Naive thymus-derived CD4-positive, alpha-beta T cell (primary cell): ENCODE data around the gene MGRN1. TPM values are rescaled to one million over a fixed set of nuclear protein-coding genes. Genes with fewer than 3 reads are reported as not detected.

Source experiments
- ATAC-seq: fragments of 150-1000 bp; cut with Tn5 transposase; 2 replicates; pipeline ENCODE4 v1.10.0; 2021; ENCODE audit warnings: mild to moderate bottlenecking, moderate library complexity
- CTCF ChIA-PET: fragments of 350-600 bp; sonication (Branson Sonifier 250); formaldehyde crosslinking; loops from one replicate; lab custom pipeline; 2021; ENCODE audit warnings: antibody characterized with exemption; lab: Charles Lee
- POLR2A ChIA-PET: fragments of 350-600 bp; sonication (Branson Sonifier 250); formaldehyde crosslinking; loops from one replicate; lab custom pipeline; 2021; ENCODE audit warnings: antibody characterized with exemption, inconsistent platforms; lab: Charles Lee
- DNase-seq, 9 donors: peaks; one replicate each; pipeline versions ENCODE4 v3.0.0 to v3.0.0-alpha.2; 2020 to 2022; ENCODE audit warnings: mixed read lengths in 1 of 9
- H3K27ac ChIP-seq: one replicate; pipeline ENCODE4 v1.7.0; 2013; ENCODE audit warnings: mild to moderate bottlenecking, low read depth, low read length, moderate library complexity
- H3K27me3 ChIP-seq, 2 donors: one replicate each; pipeline ENCODE4 v1.7.0; 2013; ENCODE audit warnings: low read length in 2 of 2, mild to moderate bottlenecking in 2 of 2, moderate library complexity in 2 of 2; ENCODE audit not compliant: control insufficient read depth in 2 of 2, insufficient read depth in 2 of 2
- H3K36me3 ChIP-seq, 3 experiments: 1 replicate in 2 of 3; 2 replicates in 1 of 3; pipeline ENCODE4 v1.7.0; 2013; ENCODE audit warnings: low read length in 3 of 3, mild to moderate bottlenecking in 3 of 3, moderate library complexity in 1 of 3; ENCODE audit not compliant: insufficient read depth in 3 of 3, control insufficient read depth in 2 of 3
- H3K4me1 ChIP-seq, 2 donors: one replicate each; pipeline ENCODE4 v1.7.0; 2013; ENCODE audit warnings: low read length in 2 of 2, mild to moderate bottlenecking in 2 of 2, moderate library complexity in 1 of 2; ENCODE audit not compliant: control insufficient read depth in 2 of 2, insufficient read depth in 2 of 2
- H3K4me3 ChIP-seq: 2 replicates; pipeline ENCODE4 v1.7.0; 2013; ENCODE audit warnings: mild to moderate bottlenecking, low read length
- H3K9me3 ChIP-seq, 3 experiments: 1 replicate in 2 of 3; 2 replicates in 1 of 3; pipeline ENCODE4 v1.7.0; 2013; ENCODE audit warnings: low read length in 3 of 3; ENCODE audit not compliant: control insufficient read depth in 2 of 3
- H3K27ac Mint-ChIP-seq, 9 donors: one replicate each; pipeline ENCODE4 v1.8.0; 2020 to 2022; ENCODE audit warnings: mixed read lengths in 9 of 9, mild to moderate bottlenecking in 8 of 9, moderate library complexity in 5 of 9, inconsistent platforms in 2 of 9
- H3K27me3 Mint-ChIP-seq, 5 donors: one replicate each; pipeline ENCODE4 v1.8.0; 2021 to 2022; ENCODE audit warnings: mixed read lengths in 5 of 5, mild to moderate bottlenecking in 1 of 5
- H3K36me3 Mint-ChIP-seq, 5 donors: one replicate each; pipeline ENCODE4 v1.8.0; 2020 to 2022; ENCODE audit warnings: mixed read lengths in 5 of 5, mild to moderate bottlenecking in 3 of 5, inconsistent platforms in 1 of 5
- H3K4me1 Mint-ChIP-seq, 7 donors: one replicate each; pipeline ENCODE4 v1.8.0; 2020 to 2022; ENCODE audit warnings: mixed read lengths in 7 of 7, mild to moderate bottlenecking in 3 of 7, inconsistent platforms in 1 of 7
- H3K4me3 Mint-ChIP-seq, 10 donors: one replicate each; pipeline ENCODE4 v1.8.0; 2020 to 2022; ENCODE audit warnings: mild to moderate bottlenecking in 10 of 10, mixed read lengths in 10 of 10, moderate library complexity in 6 of 10, inconsistent platforms in 2 of 10
- H3K9me3 Mint-ChIP-seq, 11 donors: one replicate each; pipeline ENCODE4 v1.8.0; 2020 to 2022; ENCODE audit warnings: mixed read lengths in 11 of 11, mild to moderate bottlenecking in 4 of 11, inconsistent platforms in 1 of 11, moderate library complexity in 1 of 11
- intact Hi-C, 2 donors: fragments of 100-400 bp; cut with micrococcal nuclease; formaldehyde crosslinking; loops; one replicate each; pipeline ENCODE4 v1.15.1; 2023
- polyA plus RNA-seq, 2 donors: library from polyadenylated mRNA; unstranded; fragments of 300-500 nt; fragmentation: Illumina TruSeq; gene quantifications; one replicate each; pipeline ENCODE4 v1.2.3, GENCODE V29; 2021
- total RNA-seq, 6 experiments: library from RNA in 5 of 6; stranded (reverse) in 5 of 6; gene quantifications; 1 replicate in 5 of 6; 2 replicates in 1 of 6; pipeline ENCODE4 v1.2.3 and lab custom pipeline; 2021 to 2026

The MGRN1 gene
- total and polyA plus RNA-seq, 7 experiments from 2014 or later, result 4.9 to 103 (median 71.1) TPM

- H3K4me1 ChIP-seq, result peaks cover 6 to 9% of the 10 kb centered on the region in 2 donors
- peak overlapping the region; percentile 98 for H3K4me3 ChIP-seq
- H3K27me3 Mint-ChIP-seq, result peaks cover 0 to 3% (median 0%) of the 10 kb centered on the region in 5 donors
- H3K36me3 ChIP-seq, result peaks cover 0 to 26% (median 4%) of the 10 kb centered on the region in 3 experiments
- ChIA-PET CTCF (no interaction called here), POLR2A (interaction anchor here (2.3 to 2.9 kb wide), 4 partner anchors 34 to 117 kb away, joined by 16 to 41 read pairs (median 20); partner anchors contain the start of genes GLYR1, NUDT16L1, UBN1 and ZNF500)
- H3K9me3 ChIP-seq, result no peaks in the 10 kb centered on the region
- peak overlapping the region in 7 of 9 donors; percentile 29 to 90 (median 54) for H3K27ac Mint-ChIP-seq
- intact Hi-C loops, result loop anchor here (5.0 to 10.0 kb wide), 3 partner anchors 71 to 458 kb away; partner anchors contain the start of genes PAM16 (in 1 of the 2) and TFAP4 (in 1 of the 2)
- no peaks in the 10 kb centered on the region for H3K9me3 Mint-ChIP-seq
- H3K27me3 ChIP-seq, result no peaks in the 10 kb centered on the region
- H3K4me1 Mint-ChIP-seq, result peaks cover 13 to 32% (median 20%) of the 10 kb centered on the region in 7 donors
- DNase-seq (no peak), ATAC-seq (no peak)
- H3K4me3 Mint-ChIP-seq, result peak overlapping the region; percentile 84 to 96 (median 91)
- H3K36me3 Mint-ChIP-seq, result peaks cover 0 to 15% (median 3%) of the 10 kb centered on the region in 5 donors
- peak overlapping the region; percentile 79 for H3K27ac ChIP-seq
These were observed 108.7 kb downstream of the MGRN1 start for GRCh38 chr16:4733211-4733742.

GRCh38 chr16:4733747-4734062, 109.1 kb downstream of the MGRN1 start:
- intact Hi-C loops, result loop anchor here (1.0 to 10.0 kb wide), 13 partner anchors 34 to 459 kb away; partner anchors contain the start of genes GLYR1 (in 2 of the 2), NUDT16L1 (in 2 of the 2), ROGDI (in 2 of the 2) and UBN1 (in 2 of the 2)

GRCh38 chr16:4734063-4734729, 109.6 kb downstream of the MGRN1 start, which contains the start of the genes ANKS3 and DNAAF8:
Gene ANKS3 (minus strand): TSS chr16:4734271. CDS start chr16:4730149, 4,122 bp downstream.
Gene DNAAF8 (plus strand): TSS chr16:4734537. CDS start chr16:4736515, 1,978 bp downstream.
- Histone ChIP-seq H3K27me3 (no peaks in the 10 kb centered on the region), H3K27ac (peak within 1 kb of the TSS; percentile 79), H3K9me3 (no peaks in the 10 kb centered on the region), H3K36me3 (peaks cover 0 to 17% (median 0%) of the 10 kb centered on the region in 3 experiments), H3K4me3 (peak within 1 kb of the TSS; percentile 98), H3K4me1 (peaks cover 6 to 9% of the 10 kb centered on the region in 2 donors)
- Mint-ChIP-seq H3K27me3 (peaks cover 0 to 3% (median 0%) of the 10 kb centered on the region in 5 donors), H3K4me1 (peaks cover 9 to 32% (median 20%) of the 10 kb centered on the region in 7 donors), H3K27ac (peak within 1 kb of the TSS; percentile 73 to 92 (median 90)), H3K36me3 (peaks cover 0 to 9% (median 3%) of the 10 kb centered on the region in 5 donors), H3K9me3 (no peaks in the 10 kb centered on the region), H3K4me3 (peak within 1 kb of the TSS; percentile 84 to 96 (median 92))
- CTCF ChIA-PET, result interaction anchor here (0.5 to 1.7 kb wide), 9 partner anchors 33 to 1314 kb away, joined by 3 to 8 read pairs (median 4); partner anchors contain the start of genes MGRN1, ROGDI and ZNF500
- intact Hi-C loops, result loop anchor here (1.0 to 10.0 kb wide), 13 partner anchors 33 to 459 kb away; partner anchors contain the start of genes GLYR1 (in 2 of the 2), NUDT16L1 (in 2 of the 2), ROGDI (in 2 of the 2) and UBN1 (in 2 of the 2)
- DNase-seq (peak; percentile 72 to 90 (median 79)), ATAC-seq (peak; percentile 86)
- POLR2A ChIA-PET, result interaction anchor here (0.6 to 2.9 kb wide), 22 partner anchors 10 to 319 kb away, joined by 3 to 41 read pairs (median 4); partner anchors contain the start of genes CORO7, GLYR1, MGRN1 and NAGPA

More at GRCh38 chr16:4733747-4734062, 109.1 kb downstream of the MGRN1 start:
- H3K36me3 Mint-ChIP-seq, result peaks cover 0 to 13% (median 3%) of the 10 kb centered on the region in 5 donors
- no peaks in the 10 kb centered on the region for H3K9me3 Mint-ChIP-seq
- peaks cover 10 to 32% (median 20%) of the 10 kb centered on the region in 7 donors for H3K4me1 Mint-ChIP-seq
- H3K27me3 ChIP-seq, result no peaks in the 10 kb centered on the region
- POLR2A ChIA-PET, result interaction anchor here (0.6 to 2.9 kb wide), 14 partner anchors 16 to 318 kb away, joined by 3 to 41 read pairs (median 6); partner anchors contain the start of genes CORO7, GLYR1, NUDT16L1 and ROGDI
- peaks cover 0 to 3% (median 0%) of the 10 kb centered on the region in 5 donors for H3K27me3 Mint-ChIP-seq
- CTCF ChIA-PET, result interaction anchor here (0.5 to 1.7 kb wide), 7 partner anchors 33 to 429 kb away, joined by 3 to 8 read pairs (median 4); partner anchors contain the start of genes MGRN1, ROGDI and ZNF500
- H3K4me1 ChIP-seq, result peaks cover 6 to 9% of the 10 kb centered on the region in 2 donors
- peak; percentile 1 for ATAC-seq
- peak overlapping the region; percentile 84 to 96 (median 91) for H3K4me3 Mint-ChIP-seq
- H3K36me3 ChIP-seq, result peaks cover 0 to 22% (median 2%) of the 10 kb centered on the region in 3 experiments
- H3K27ac ChIP-seq, result peak overlapping the region; percentile 79
- peak overlapping the region in 5 of 9 donors; percentile 49 to 90 (median 76) for H3K27ac Mint-ChIP-seq
- H3K9me3 ChIP-seq, result no peaks in the 10 kb centered on the region
- peak overlapping the region; percentile 98 for H3K4me3 ChIP-seq
- DNase-seq, result peak in 1 of 9 donors; percentile 18

GRCh38 chr16:4734730-4735535, 110.3 kb downstream of the MGRN1 start:
- H3K27ac ChIP-seq, result peak overlapping the region; percentile 79
- H3K4me1 Mint-ChIP-seq, result peaks cover 9 to 32% (median 20%) of the 10 kb centered on the region in 7 donors
- H3K36me3 ChIP-seq, result peaks cover 0 to 10% (median 0%) of the 10 kb centered on the region in 3 experiments
- POLR2A ChIA-PET, result interaction anchor here (0.7 to 2.9 kb wide), 22 partner anchors 9 to 319 kb away, joined by 3 to 41 read pairs (median 4); partner anchors contain the start of genes CORO7, GLYR1, MGRN1 and NAGPA
- H3K4me3 ChIP-seq, result peak overlapping the region; percentile 98
- DNase-seq (peak; percentile 86 to 95 (median 92)), ATAC-seq (peak; percentile 86)
- no peaks in the 10 kb centered on the region for H3K27me3 ChIP-seq
- peaks cover 0 to 3% (median 0%) of the 10 kb centered on the region in 5 donors for H3K27me3 Mint-ChIP-seq
- intact Hi-C loops, result loop anchor here (1.0 to 10.0 kb wide), 13 partner anchors 32 to 460 kb away; partner anchors contain the start of genes GLYR1 (in 2 of the 2), NUDT16L1 (in 2 of the 2), ROGDI (in 2 of the 2) and UBN1 (in 2 of the 2)
- H3K9me3 ChIP-seq, result no peaks in the 10 kb centered on the region
- peak overlapping the region; percentile 84 to 96 (median 92) for H3K4me3 Mint-ChIP-seq
- no peaks in the 10 kb centered on the region for H3K9me3 Mint-ChIP-seq
- peak overlapping the region; percentile 73 to 92 (median 90) for H3K27ac Mint-ChIP-seq
- CTCF ChIA-PET, result interaction anchor here (0.6 to 1.7 kb wide), 7 partner anchors 32 to 1315 kb away, joined by 3 to 8 read pairs (median 3); partner anchors contain the start of genes MGRN1, ROGDI and ZNF500
- peaks cover 6 to 9% of the 10 kb centered on the region in 2 donors for H3K4me1 ChIP-seq
- peaks cover 0 to 6% (median 3%) of the 10 kb centered on the region in 5 donors for H3K36me3 Mint-ChIP-seq

- Histone ChIP-seq H3K4me3 (no peak overlapping the region), H3K4me1 (peaks cover 6 to 9% of the 10 kb centered on the region in 2 donors), H3K27me3 (no peaks in the 10 kb centered on the region), H3K27ac (no peak overlapping the region), H3K9me3 (no peaks in the 10 kb centered on the region), H3K36me3 (peaks cover 0 to 5% (median 0%) of the 10 kb centered on the region in 3 experiments)
- no peaks in the 10 kb centered on the region for H3K9me3 Mint-ChIP-seq
- peak overlapping the region in 1 of 9 donors; percentile 65 for H3K27ac Mint-ChIP-seq
- ATAC-seq, result no peak
- DNase-seq, result no peak
- peak overlapping the region in 2 of 10 donors; percentile 36 to 63 for H3K4me3 Mint-ChIP-seq
- peaks cover 9 to 28% (median 19%) of the 10 kb centered on the region in 7 donors for H3K4me1 Mint-ChIP-seq
- POLR2A ChIA-PET, result interaction anchor here (2.4 kb wide), 1 partner anchor 112 kb away, joined by 7 read pairs; the partner anchor contains the start of gene MGRN1
- H3K27me3 Mint-ChIP-seq, result peaks cover 0 to 3% (median 0%) of the 10 kb centered on the region in 5 donors
- peaks cover 0 to 3% (median 0%) of the 10 kb centered on the region in 5 donors for H3K36me3 Mint-ChIP-seq
- CTCF ChIA-PET, result no interaction called here
- intact Hi-C loops, result loop anchor here in 1 of 2 donors (10.0 kb wide), 2 partner anchors 382 to 462 kb away; partner anchors contain the start of genes PAM16 and TFAP4
These were observed 111.9 kb downstream of the MGRN1 start for GRCh38 chr16:4736546-4736945.
